EH (cell line): Measurements from ENCODE around the gene MYO9B.

ENCODE experiments used
- DNase-seq: peaks from one replicate; pipeline ENCODE4 v3.0.0-alpha.2; 2015; ENCODE audit warnings: low read depth

Gene MYO9B

DNA sequence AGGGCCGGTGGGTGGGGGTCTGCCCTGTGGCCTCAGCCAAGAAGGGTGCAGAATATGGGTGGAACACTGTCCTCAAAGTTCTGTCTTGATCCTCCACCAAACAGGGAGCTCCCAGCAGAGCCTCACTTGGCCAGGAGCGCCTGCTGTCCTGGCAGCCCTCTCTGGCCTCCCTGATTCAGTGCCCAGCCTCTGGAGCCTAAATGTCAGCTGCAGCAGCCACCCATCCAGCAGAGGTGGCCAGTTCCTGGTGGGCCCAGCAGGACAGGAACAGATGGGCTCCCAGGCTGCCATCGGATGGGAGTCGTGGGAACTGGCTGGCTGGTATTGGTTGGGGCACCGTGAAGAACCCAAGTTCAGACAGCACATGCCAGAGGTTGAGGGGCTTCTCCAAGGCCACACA, 137.8 kb downstream of the MYO9B start:
- DNase-seq, result no peak

DNA sequence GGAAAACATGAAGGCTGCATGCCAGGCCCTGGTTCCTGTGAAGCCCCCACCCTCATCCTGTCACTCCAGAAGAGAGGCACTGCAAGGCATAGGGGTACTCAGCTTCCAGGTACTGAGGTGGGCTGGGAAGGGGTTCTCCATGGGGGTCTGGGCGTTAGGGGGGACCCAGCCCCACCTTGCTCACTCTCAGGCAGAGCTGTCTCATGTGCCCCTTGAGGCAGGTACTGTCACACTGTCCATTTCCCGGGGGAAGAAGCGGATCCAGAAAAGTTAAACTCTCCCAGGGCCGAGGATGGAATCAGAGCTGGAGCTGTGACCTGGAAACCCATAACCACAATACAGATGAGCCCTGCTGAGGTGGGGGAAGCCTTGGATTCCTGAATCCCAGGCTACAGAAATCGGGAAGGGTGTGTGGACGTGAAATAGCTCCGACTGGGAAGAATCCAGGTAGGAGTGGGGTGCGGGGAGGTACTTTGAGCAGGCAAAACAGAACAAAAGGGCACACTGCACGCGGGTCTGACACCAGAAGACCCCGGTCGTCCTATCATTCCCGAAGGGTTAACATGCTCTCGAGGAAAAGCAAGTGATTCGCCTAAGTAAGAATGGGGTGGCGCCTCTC, 139.0 kb downstream of the MYO9B start:
- no peak for DNase-seq

DNA sequence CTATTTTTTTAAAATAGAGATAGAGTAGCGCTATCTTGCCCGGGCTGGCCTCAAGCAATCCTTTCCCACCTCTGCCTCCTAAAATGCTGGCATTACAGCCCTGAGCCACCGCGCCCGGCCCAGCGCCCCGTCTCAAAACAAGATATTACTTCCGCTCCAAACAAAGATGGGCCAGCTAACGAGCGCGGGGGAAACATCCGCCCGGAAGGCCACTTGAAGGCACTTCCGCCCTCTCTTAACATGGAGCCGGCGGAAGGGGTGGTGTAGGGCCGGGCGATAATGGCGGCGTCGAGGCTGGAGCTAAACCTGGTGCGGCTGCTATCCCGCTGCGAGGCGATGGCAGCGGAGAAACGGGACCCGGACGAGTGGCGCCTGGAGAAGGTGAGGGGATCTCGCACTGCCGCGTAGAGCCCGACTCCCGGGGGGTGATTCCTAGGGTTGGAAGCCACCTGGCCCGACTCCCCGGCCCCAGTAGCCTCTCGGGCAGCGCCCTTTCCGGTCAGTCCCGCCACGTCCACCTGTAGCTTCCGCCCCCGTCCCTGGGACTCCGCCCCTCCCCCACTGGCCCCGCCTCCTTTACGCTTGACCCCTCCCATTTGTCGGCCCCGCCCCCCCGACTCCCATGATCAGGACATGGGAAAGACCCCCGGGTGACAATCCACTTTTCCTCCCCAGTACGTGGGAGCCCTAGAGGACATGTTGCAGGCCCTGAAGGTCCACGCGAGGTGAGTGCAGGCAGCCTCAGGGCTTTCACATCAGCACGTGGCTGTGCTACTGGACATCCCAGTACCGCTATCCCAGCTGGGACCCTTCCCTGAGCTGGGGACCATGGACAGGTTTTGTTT, 139.8 kb downstream of the MYO9B start, which contains the start of gene USE1:
TSS of gene USE1 (plus strand) at position 231 of the 845 bp plus-strand sequence. CDS start at position 280, 49 bp downstream.
- DNase-seq, result peak; percentile 93

DNA sequence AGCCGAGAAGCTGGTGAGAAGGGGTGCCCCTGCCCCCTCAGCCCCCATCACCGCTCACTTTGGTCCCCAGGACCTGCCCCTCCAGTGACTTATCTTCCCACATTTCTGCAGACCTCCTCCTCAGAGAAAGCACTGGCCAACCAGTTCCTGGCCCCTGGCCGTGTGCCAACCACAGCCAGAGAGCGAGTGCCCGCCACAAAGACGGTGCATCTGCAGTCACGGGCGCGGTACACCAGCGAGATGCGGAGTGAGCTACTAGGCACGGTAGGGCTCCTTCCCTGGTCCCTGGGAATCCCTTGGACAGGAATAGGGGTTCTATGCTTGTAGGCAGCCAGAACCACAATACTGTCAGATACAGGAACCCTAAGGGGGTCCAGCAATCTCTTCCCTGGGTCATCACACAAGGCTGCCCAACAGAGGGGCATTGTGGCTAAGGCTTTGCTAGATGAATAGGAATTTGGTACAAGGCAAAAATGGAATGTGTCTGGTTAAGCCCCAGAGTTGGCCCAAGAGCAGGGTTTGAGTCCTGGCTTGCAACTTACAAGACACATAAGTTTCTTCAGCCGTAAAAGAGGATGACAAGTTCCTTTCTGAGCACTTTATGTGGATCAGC, 140.6 kb downstream of the MYO9B start:
- no peak for DNase-seq

DNA sequence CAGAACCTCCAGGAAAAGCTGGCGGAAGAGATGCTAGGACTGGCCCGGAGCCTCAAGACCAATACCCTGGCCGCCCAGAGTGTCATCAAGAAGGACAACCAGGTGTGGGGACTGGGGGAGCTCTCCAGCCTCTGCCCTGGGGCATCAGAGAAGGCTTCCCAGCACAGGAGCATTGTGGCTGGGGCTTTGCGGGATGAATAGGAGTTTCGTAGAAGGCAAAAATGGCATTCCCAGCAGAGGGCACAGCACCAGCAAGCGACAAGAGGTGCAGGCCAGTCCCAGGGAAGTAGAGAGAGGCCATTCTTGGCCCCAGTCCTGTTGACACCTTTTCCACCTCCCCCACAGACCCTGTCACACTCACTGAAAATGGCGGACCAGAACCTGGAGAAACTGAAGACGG, 143.7 kb downstream of the MYO9B start:
- no peak for DNase-seq

DNA sequence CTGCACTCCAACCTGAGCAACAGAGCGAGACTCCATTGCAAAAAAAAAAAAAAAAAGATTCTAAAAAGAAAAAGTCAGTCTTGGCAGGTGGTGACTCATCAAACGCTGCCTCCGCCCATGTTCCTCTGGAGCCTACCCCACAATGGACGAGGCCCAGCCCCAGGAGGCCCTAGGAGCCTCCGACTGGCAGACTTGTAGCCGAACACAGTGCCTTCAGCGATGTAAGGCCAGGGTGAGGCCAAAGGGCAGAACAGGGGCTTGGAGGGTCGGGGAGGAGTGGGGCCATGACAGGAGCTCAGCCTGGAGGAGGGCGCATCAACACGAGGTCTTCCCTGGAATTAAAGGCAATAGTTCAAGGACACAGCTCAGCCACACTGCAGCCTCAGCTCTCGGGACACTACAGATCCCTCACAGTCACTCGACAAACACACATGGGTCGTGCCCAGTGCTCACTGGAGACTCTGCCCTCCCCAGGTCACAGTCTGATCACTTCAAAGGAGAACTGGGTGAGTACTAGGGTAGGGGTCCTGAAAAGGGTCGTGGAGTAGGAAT, 144.7 kb downstream of the MYO9B start:
- DNase-seq, result peak; percentile 75

DNA sequence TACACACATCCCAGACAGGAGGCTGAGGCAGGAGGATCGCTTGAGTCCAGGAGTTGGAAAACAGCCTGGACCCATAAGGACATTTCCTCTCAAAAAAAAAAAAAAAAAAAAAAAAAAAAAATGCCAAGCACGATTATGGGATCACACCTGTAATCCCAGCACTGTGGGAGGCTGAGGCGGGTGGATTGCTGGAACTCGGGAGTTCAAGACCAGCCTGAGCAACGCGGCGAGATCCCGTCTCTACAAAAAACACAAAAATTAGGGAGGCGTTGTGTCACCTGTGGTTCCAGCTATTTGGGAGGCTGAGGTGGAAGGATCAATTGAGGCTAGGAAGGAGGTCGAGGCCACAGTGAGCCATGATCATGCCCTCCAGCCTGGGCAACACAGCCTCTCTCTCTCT, 149.5 kb downstream of the MYO9B start:
- no peak for DNase-seq

DNA sequence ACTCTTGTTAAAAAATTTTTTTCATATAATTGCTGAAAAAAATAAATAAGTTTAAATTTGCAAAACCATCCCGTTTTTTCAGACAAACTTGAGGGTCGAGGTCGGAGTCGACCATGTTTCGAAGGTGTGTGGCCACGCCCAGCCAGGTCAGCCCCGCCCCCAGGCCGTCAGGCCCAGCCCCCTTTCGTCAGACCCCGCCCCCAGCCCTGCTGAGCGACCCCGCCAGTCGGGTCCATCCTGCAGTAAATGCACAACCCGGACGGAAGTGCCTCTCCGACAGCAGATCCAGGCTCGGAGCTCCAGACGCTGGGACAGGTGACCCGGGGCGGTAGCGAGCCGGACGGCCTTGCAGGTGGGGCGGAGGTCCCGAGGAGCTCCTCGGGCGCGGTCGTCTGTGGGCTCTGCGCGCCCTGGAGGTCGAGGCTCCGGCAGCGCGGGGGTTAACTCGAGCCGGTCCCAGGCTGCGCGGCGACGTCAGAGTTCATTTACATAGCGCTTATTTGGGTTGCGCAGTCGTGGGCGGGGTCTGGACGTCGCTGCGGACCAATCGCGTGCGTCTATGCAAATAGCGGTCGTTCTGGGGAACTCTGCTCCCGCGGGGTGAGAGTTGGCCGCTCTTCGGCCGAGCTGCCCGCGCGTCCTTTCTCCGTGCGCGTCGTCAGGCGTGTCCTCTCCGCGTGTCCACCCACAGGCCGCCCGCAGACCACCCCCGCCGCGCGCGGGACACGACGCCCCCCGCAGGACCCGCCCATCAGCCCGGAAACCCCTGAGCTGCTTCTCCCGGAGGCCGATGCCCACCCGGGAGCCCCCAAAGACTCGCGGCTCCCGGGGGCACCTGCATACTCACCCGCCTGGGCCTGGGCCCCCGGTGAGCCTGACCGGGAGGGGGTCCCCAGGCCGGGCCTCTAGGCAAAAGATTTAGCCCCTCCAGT, 150.7 kb downstream of the MYO9B start, which contains the start of gene OCEL1:
TSS of gene OCEL1 (plus strand) at position 225 of the 932 bp plus-strand sequence. CDS start at position 247, 22 bp downstream.
- peak; percentile 98 for DNase-seq

DNA sequence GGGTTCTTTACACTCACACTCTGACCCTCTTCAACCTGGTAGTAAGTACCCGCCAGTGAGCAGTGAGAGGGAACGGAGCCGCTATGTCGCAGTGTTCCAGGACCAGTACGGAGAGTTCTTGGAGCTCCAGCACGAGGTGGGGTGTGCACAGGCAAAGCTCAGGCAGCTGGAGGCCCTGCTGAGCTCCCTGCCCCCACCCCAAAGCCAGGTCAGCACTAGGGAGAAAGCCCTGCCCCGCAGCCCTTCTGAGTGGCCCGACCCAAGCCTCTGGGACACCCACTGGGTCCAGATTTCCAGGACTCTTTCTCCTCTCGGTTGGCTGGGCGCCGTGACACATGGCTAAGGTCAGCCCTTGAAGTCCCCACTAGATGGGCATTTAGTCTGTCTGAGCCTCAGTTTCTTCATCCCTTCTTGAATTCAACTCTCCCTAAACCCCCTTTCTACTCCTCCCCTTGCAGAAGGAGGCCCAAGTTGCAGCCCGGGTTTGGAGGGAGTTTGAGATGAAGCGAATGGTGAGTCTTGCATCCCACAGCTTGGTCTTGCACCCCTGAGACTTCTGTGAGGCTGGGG, 152.3 kb downstream of the MYO9B start:
- no peak for DNase-seq

DNA sequence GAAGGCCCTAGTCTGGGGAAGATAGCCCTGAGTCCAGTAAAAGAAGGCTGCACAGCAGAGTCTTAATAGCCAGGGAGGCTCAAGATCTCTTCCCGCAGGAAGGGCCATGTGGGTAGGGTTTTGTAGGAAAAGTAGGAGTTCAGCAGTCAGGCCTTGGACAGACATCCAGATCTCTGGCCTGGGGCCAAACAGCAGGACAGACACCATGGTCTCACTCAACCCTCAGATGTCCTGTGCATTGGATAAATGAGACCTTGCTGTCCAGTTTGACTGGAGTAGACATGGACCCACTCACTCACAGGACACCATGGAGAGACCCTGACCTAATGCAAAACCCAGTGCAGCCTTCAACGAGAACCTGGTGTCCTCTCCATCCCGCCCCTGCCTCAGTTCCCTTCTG, 154.3 kb downstream of the MYO9B start:
- DNase-seq, result no peak

DNA sequence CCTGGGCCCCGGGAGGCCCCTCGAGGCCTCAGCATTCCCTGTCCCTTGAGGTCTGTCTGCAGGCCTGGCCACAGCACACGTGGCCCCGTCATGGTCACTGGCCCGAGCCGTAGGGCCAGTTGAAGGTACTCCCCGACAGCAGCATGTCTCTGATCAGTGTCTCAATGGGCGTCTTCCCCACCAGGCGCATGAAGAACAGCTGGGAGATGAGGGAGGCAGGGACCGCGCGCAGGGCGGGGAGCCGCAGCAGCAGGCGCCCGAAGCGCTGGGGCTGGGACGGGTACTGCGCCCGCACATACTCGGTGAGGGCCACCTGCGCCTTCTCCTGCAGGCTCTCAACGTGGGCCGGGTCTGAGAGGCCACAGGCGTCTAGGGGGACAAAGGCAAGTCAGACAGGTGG, 156.7 kb downstream of the MYO9B start:
- DNase-seq, result no peak

DNA sequence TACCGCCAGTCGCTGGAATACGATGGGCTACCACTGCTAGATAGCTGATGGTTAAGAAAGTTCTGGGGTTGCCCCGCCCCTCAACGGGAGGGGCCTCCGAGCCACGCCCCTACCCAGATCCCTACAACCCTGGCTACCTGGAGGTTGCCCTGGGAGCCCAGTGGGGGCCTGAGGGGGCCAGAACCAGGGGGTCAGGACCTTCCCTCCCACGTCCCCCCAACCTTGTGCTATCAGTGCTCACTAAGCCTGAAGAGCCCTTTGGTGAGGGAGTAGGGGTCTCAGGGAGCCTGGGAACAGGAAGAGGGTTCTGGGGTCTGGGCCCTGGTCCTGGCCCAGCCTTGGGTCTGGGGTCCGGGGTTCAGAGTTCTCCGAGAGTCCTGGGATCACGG, 159.3 kb downstream of the MYO9B start:
- peak; percentile 67 for DNase-seq

DNA sequence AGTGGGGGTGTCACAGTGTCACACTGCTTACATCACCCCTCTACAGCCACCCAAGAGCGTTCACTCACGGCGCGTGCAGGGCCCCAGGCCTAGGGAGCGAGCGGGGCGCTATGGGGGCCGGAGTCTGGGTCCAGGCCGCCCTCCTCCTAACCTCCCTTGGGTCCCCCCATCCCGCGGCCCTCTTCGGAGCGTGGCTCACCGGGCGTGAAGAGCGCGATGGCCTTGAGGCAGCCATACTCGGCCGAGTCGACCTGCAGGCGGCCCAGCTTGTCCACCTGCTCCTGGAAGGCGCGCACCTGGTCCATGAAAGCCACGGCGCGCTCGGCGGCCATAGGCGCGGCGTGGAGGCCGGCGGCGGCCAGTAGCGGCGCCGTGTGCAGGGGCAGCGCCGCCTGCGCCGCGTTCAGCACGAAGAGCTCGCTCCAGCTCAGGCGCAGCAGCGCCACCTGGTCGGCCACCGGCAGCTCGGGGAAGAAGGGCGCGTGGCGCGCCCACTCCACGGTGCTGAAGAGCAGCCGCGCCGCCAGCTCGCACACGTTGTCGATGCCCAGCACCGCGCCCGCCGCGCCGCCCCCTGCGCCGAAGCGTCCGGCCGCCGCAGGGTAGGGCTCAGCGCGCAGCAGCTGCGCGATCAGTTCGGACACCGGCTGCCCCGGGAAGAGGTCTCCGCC, 159.9 kb downstream of the MYO9B start:
- DNase-seq, result peak; percentile 79

DNA sequence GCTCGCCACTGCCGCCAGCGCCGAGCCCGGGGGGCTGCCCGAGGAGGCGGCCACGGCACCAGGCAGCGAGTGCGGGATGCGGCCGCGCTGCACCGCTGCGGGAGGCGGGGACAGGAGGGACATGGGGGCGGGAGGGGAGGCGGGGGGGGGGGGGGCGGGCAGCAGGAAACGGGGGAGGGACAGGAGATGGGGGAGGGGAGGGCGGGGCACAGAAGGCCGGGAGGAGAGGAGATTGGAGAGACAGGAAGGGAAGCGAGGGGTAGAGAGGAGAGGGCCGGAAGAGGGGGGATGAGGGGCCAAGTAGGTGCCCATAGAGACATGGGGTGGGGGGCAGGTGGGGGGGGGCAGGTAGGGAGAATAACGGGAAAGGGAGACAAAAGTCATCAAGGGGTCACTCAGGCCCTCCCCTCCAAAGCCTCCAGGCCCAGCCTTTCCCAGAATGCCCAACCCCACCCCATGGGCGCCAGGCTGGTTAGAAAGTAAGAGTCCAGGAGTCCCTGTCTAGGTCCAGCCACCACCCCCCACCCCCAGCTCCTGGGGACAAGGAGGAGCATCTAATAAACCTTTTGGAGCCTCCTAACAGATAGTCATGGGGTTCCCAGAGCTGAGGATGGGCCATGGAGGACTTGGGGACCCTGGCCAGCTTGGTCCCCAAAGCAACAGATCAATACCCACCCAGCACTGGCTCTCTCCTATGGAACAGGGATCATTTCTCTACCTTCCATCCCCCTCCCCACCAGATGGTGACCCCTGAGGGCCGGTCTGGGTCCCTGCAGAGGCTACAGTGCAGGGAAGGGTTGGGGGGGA, 160.6 kb downstream of the MYO9B start:
- peak; percentile 77 for DNase-seq

DNA sequence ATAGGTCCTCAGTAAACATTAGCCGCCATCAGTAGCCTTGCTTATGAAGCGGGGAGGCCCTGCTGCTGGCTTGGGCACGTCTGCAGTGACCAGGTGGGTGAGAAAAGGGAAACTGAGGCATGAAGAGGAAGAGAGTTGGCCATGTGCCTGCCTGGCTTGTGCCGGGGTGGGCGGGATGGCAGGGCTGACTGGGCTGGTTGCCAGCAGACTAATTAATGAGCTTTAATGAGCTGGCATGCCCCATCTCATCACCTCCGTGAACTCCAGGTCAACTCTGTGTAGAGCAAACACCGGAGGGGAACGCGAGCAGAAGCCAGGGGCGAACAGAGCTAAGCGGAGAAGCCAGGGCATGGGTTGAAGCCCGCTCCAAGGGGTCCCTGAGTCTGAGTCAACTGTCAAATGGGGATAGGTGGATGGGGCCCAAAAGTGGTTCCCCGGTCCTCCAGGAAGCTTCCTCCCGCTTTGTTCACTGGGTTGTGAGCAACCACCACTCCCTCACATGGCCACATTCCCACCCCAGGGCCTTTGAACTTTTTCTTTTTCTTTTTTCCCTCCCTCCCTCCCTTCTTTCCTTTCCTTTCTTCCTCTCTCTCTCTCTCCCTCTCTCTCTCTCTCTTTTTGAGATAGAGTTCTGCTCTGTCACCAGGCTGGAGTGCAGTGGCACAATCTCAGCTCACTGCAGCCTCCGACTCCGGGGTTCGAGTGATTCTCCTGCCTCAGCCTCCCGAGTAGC, 161.4 kb downstream of the MYO9B start:
- no peak for DNase-seq

DNA sequence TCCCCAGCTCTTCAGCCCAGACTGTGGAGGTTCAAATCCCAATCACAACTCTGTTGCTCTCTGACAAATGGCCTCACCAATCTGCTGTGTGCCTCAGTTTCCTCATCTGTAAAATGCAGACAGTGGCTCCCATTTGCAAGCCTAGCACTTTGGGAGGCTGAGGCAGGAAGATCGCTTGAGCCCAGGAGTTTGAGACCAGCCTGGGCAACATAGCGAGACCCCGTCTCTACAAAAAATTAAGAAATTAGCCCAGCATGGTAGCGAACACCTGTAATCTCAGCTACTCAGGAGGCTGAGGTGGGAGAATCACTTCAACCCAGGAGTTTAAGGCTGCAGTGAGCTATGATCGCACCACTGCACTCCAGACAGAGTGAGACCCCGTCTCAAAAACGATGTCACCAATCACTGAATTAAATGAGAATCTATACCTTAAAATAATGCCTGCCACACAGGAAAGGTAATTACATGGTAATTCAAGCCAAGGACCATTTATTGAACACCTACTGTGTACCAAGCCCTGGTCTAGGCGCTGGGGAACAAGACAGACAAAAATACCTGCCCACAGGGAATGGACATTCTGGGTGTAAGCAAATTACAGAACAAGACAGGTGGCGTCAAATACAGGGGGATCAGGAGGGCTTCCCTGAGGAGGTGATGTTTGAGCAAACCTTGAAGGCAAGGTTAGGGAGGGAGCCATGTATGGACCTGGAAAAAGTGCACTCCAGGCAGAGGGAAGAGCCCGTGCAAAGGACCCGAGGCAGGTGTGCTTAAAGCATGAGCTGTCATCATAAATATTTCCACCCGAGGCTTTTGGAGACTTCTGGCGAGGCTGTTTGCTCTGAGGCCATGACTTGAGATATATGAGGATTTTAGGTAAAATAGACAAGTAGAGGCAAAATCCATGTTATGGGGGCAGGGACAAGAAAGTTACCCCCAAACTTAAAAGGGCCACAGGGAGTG, 162.4 kb downstream of the MYO9B start:
- no peak for DNase-seq

DNA sequence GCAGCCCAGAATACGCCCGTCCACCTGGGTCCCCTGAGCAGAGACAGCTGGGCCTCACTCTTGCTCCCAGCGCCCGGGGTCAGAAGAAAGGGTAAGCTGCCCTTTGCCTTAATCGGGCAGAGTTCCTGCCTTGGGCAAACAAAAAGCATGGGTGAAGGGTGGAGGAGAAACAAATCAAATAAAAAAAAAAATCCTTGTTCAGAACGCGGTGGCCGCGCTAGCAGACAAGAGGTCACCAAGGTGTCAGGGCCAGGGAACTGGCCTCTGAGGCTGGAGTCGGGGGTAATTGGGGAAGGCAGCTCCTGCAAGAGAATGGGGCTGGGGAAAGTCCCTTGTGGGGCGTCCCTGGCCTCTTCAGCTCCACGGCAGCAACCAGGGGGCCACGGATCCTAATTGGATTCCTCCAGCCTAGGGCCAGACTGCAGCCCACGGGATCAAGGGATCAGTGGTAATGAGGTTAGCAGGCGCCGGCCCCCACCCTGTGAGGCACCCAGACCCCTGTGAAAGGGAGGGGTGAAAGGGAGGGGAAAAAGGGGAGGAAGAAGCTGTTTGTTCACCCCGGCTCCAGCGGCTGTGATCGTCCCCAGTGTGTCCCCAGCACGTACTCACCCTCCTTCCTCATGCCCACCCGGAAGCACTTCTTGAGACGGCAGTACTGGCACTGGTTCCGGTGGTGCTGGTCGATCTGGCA, 164.6 kb downstream of the MYO9B start:
- DNase-seq, result no peak
